Measurements from ENCODE around the gene CCDC33. TPM values are rescaled to one million over a fixed set of nuclear protein-coding genes. Genes with fewer than 3 reads are reported as not detected.

The CCDC33 gene
- total RNA-seq, 1 experiment from 2014 or later = not detected

GRCh38 chr15:74253211-74253921 lies 17.2 kb downstream of the CCDC33 start:
- H3K4me3 ChIP-seq (ENCODE audit: low read depth in 2 of 2, low read length in 2 of 2) = no peak overlapping the region
- ChIA-PET POLR2A (no interaction called here), CTCF (interaction anchor here (0.6 kb wide), 2 partner anchors 11 to 37 kb away, joined by 3 to 6 read pairs; no protein-coding TSS in a partner anchor)
- in situ Hi-C loops (cut with HindIII; ENCODE audit: low pct_unique_long_range_greater_than_20kb, low sequenced_read_pairs) = no loop called here
- H3K36me3 ChIP-seq (ENCODE audit: control insufficient read depth, insufficient read depth, low read length) = no peaks in the 10 kb centered on the region
- DNase-seq (ENCODE audit: low read depth, low spot score) (no peak), ATAC-seq (no peak)
- no peaks in the 10 kb centered on the region for H3K9me3 ChIP-seq (ENCODE audit: control insufficient read depth, insufficient read depth, low read depth, low read length)
- H3K27me3 ChIP-seq (ENCODE audit: control insufficient read depth, insufficient read depth, low read length) = no peaks in the 10 kb centered on the region
- H3K27ac ChIP-seq (ENCODE audit: low read length) = no peak overlapping the region
- no TSS peak for BruUV-seq (replicated peaks)
- no peaks in the 10 kb centered on the region for H3K4me1 ChIP-seq (ENCODE audit: control insufficient read depth, insufficient read depth, low read length)
- intact Hi-C loops (cut with micrococcal nuclease; ENCODE audit: unreplicated experiment) = no loop called here
- TF ChIP-seq POLR2AphosphoS5 (IDR thresholded peaks at IDR 0.05; ENCODE audit: low read depth, low read length) (no peak), SIN3A (IDR thresholded peaks at IDR 0.05; ENCODE audit: borderline replicate concordance, insufficient read depth, low read depth, low read length) (no peak), CTCF (IDR thresholded peaks at IDR 0.05) (no peak), TCF7L2 (IDR thresholded peaks at IDR 0.05; ENCODE audit: low read depth, low read length) (no peak), REST (IDR thresholded peaks at IDR 0.05; ENCODE audit: insufficient read depth in 1 of 2, low read depth in 2 of 2, low read length in 1 of 2) (no peak)

- ChIA-PET POLR2A (interaction anchor here (0.5 kb wide), 1 partner anchor 45 kb away, joined by 17 read pairs; no protein-coding TSS in a partner anchor), CTCF (no interaction called here)
- no peak for ATAC-seq
- in situ Hi-C loops (cut with HindIII; ENCODE audit: low pct_unique_long_range_greater_than_20kb, low sequenced_read_pairs) (no loop called here), intact Hi-C loops (cut with micrococcal nuclease; ENCODE audit: unreplicated experiment) (no loop called here)
- Histone ChIP-seq H3K36me3 (ENCODE audit: control insufficient read depth, insufficient read depth, low read length) (no peaks in the 10 kb centered on the region), H3K9me3 (ENCODE audit: control insufficient read depth, insufficient read depth, low read depth, low read length) (no peaks in the 10 kb centered on the region), H3K27me3 (ENCODE audit: control insufficient read depth, insufficient read depth, low read length) (no peaks in the 10 kb centered on the region; the same call in 1 of the 2 replicates), H3K4me1 (ENCODE audit: control insufficient read depth, insufficient read depth, low read length) (no peaks in the 10 kb centered on the region), H3K4me3 (ENCODE audit: low read depth in 2 of 2, low read length in 2 of 2) (no peak overlapping the region), H3K27ac (ENCODE audit: low read length) (no peak overlapping the region)
- no TSS peak for BruUV-seq (replicated peaks)
- DNase-seq (ENCODE audit: low read depth, low spot score) = no peak
- no peak for TF ChIP-seq POLR2AphosphoS5 (IDR thresholded peaks at IDR 0.05; ENCODE audit: low read depth, low read length)
- no peak for TF ChIP-seq CTCF (IDR thresholded peaks at IDR 0.05)
- no peak for TF ChIP-seq REST (IDR thresholded peaks at IDR 0.05; ENCODE audit: insufficient read depth in 1 of 2, low read depth in 2 of 2, low read length in 1 of 2)
- no peak for TF ChIP-seq SIN3A (IDR thresholded peaks at IDR 0.05; ENCODE audit: borderline replicate concordance, insufficient read depth, low read depth, low read length)
- TF ChIP-seq TCF7L2 (IDR thresholded peaks at IDR 0.05; ENCODE audit: low read depth, low read length) = no peak
These were observed 21.0 kb downstream of the CCDC33 start for GRCh38 chr15:74257105-74257504.

Data from Panc1 (cell line).